WI38 (cell line): ENCODE data around the gene ZNF593.

Source experiments
- H3K4me3 ChIP-seq: 2 replicates; pipeline ENCODE4 v1.5.1; 2011; ENCODE audit warnings: low read depth, mild to moderate bottlenecking, control low read depth, low read length
- CTCF ChIP-seq: IDR thresholded peaks from 2 replicates; pipeline ENCODE4 v1.5.1; 2012; ENCODE audit warnings: low read depth, mild to moderate bottlenecking, control low read depth, low read length

The ZNF593 gene

DNA sequence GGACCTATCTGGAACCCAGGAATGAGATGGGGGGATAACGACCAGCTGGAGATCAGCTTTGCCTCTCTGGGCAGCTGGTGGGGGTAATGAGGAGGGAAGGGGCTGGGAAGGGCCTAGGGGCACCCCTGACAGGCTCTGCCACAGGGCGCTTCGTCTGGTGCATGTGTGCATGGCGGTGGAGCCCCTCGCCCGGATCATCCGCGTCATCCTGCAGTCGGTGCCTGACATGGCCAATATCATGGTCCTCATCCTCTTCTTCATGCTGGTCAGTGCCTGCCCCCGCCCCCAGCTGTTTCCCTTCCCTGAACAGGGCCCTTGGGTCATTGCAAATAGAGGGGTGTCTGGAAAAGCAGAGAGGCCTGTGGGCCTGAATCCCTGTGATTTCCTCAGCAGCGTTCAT lies 28.1 kb downstream of the ZNF593 start:
- no peak overlapping the region for H3K4me3 ChIP-seq
- TF ChIP-seq CTCF: no peak

DNA sequence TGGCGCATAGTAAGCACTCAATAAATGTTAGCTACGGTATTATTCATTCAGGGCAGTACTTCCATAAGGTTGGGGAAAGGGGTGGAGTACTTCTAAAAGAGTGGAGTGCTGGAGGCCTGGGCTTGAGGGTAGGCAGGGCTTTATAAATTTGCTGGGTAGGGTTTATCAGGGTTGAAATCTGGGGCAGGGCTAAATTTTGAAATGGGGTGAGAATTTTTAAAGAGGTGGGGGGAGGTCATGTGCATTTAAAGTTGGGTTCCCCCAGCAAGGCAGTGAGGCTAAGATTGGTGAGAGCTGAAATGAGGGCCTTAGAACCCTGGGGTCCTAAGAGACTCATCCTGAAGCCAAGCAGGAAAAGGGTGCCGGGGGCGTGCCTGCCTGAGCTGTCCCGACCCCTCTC lies 30.7 kb downstream of the ZNF593 start:
- TF ChIP-seq CTCF: no peak
- no peak overlapping the region for H3K4me3 ChIP-seq

DNA sequence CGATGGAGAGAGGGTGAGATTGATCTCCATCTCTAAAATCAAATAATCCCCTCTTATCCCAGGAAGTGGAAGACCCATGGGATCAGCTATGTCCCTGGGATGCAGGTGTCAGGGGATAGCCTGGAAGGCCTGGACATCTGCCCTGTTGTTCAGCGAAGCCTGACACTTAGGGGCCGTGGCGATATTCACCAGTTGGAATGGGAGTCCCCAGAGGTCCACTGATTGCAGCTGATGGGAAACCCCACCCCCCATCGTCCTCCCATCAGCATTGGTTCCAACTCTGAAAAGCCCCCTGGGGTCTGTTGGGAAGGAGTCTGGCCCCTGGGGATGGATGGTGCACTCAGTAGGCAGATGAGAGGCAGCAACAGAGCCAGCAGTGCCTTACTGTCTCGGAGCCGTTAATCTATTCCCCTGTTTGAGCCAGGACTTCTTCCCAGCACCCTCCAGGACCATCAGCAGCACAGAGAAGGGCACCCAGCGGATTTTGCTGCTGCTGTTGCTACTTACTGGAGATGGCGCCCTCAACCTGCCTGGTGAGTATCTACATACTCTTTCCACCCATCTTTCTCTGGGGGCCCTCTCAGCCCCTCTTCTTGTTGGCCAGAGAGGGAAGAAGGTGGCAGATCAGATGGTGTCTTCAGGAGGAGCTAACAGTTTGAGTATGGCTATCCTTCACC lies 34.1 kb downstream of the ZNF593 start:
- no peak for TF ChIP-seq CTCF
- no peak overlapping the region for H3K4me3 ChIP-seq

GRCh38 chr1:26210147-26210870 lies 40.6 kb downstream of the ZNF593 start:
- TF ChIP-seq CTCF: no peak
- H3K4me3 ChIP-seq: no peak overlapping the region

DNA sequence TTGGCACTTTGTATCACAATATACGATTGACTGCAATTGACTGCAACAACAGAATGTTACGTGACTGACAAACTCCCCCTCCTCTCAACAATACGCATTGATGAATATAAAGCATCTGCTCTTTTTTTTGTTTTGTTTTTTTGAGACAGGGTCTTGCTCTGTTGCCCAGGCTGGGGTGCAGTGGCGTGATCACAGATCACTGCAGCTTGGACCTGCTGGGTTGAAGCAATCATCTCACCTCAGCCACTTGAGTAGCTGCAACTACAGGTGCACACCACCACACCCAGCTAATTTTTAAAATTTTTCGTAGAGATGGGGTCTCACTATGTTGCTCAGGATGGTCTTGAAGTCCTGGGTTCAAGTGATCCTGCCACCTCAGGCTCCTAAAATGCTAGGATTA lies 43.0 kb downstream of the ZNF593 start:
- TF ChIP-seq CTCF: no peak
- H3K4me3 ChIP-seq: no peak overlapping the region

- TF ChIP-seq CTCF: no peak
- no peak overlapping the region for H3K4me3 ChIP-seq
These were observed 43.7 kb downstream of the ZNF593 start for GRCh38 chr1:26213335-26213905.

- H3K4me3 ChIP-seq: no peak overlapping the region
- no peak for TF ChIP-seq CTCF
These were observed 45.5 kb downstream of the ZNF593 start for GRCh38 chr1:26215246-26215645.
